CD8-positive, alpha-beta memory T cell (primary cell): ENCODE measurements around the gene NR1H4. TPM values are rescaled to one million over a fixed set of nuclear protein-coding genes. Genes with fewer than 3 reads are reported as not detected.

Source experiments
- CTCF ChIA-PET: fragments of 350-600 bp; sonication (Branson Sonifier 250); formaldehyde crosslinking; loops from one replicate; lab custom pipeline; 2021; ENCODE audit warnings: antibody characterized with exemption; lab: Charles Lee
- POLR2A ChIA-PET: fragments of 350-600 bp; sonication (Branson Sonifier 250); formaldehyde crosslinking; loops from one replicate; lab custom pipeline; 2021; ENCODE audit warnings: antibody characterized with exemption; lab: Charles Lee
- DNase-seq, 5 donors: peaks; one replicate each; pipeline versions ENCODE4 v3.0.0 to v3.0.0-alpha.2; 2020 to 2022; ENCODE audit warnings: mixed read lengths in 1 of 5
- H3K27ac ChIP-seq: one replicate; pipeline ENCODE4 v1.7.0; 2013; ENCODE audit warnings: low read depth, mild to moderate bottlenecking, low read length, moderate library complexity
- H3K27me3 ChIP-seq: 2 replicates; pipeline ENCODE4 v1.7.0; 2013; ENCODE audit warnings: low read length, mild to moderate bottlenecking; ENCODE audit not compliant: insufficient read depth, poor library complexity, severe bottlenecking
- H3K36me3 ChIP-seq: 2 replicates; pipeline ENCODE4 v1.7.0; 2013; ENCODE audit warnings: mild to moderate bottlenecking, low read length, moderate library complexity; ENCODE audit not compliant: insufficient read depth
- H3K4me1 ChIP-seq: 2 replicates; pipeline ENCODE4 v1.7.0; 2013; ENCODE audit warnings: mild to moderate bottlenecking, low read length, moderate library complexity; ENCODE audit not compliant: insufficient read depth
- H3K4me3 ChIP-seq: 2 replicates; pipeline ENCODE4 v1.7.0; 2013; ENCODE audit warnings: mild to moderate bottlenecking, low read length
- H3K9me3 ChIP-seq: 2 replicates; pipeline ENCODE4 v1.7.0; 2013; ENCODE audit warnings: mild to moderate bottlenecking, low read length
- H3K27ac Mint-ChIP-seq, 8 donors: one replicate each; pipeline ENCODE4 v1.8.0; 2020 to 2021; ENCODE audit warnings: mixed read lengths in 8 of 8, mild to moderate bottlenecking in 6 of 8, inconsistent platforms in 3 of 8, moderate library complexity in 3 of 8
- H3K27me3 Mint-ChIP-seq, 2 donors: one replicate each; pipeline ENCODE4 v1.8.0; 2020 to 2021; ENCODE audit warnings: mixed read lengths in 2 of 2, mild to moderate bottlenecking in 1 of 2, moderate library complexity in 1 of 2
- H3K36me3 Mint-ChIP-seq, 3 donors: one replicate each; pipeline ENCODE4 v1.8.0; 2020 to 2021; ENCODE audit warnings: mixed read lengths in 3 of 3, inconsistent platforms in 1 of 3, mild to moderate bottlenecking in 1 of 3
- H3K4me1 Mint-ChIP-seq, 3 donors: one replicate each; pipeline ENCODE4 v1.8.0; 2020 to 2021; ENCODE audit warnings: mixed read lengths in 3 of 3, inconsistent platforms in 1 of 3, mild to moderate bottlenecking in 1 of 3
- H3K4me3 Mint-ChIP-seq, 7 donors: one replicate each; pipeline ENCODE4 v1.8.0; 2020 to 2021; ENCODE audit warnings: mixed read lengths in 7 of 7, mild to moderate bottlenecking in 6 of 7, moderate library complexity in 4 of 7, inconsistent platforms in 2 of 7
- H3K9me3 Mint-ChIP-seq, 5 donors: one replicate each; pipeline ENCODE4 v1.8.0; 2020 to 2022; ENCODE audit warnings: mixed read lengths in 5 of 5, mild to moderate bottlenecking in 3 of 5, moderate library complexity in 2 of 5, inconsistent platforms in 1 of 5
- polyA plus RNA-seq: library from polyadenylated mRNA; unstranded; fragments of 300-500 nt; fragmentation: Illumina TruSeq; gene quantifications from one replicate; pipeline ENCODE4 v1.2.3, GENCODE V29; 2021
- total RNA-seq, 2 experiments: library from RNA; stranded (reverse); gene quantifications; one replicate each; pipeline ENCODE4 v1.2.3, GENCODE V29; 2021

Gene NR1H4
- total and polyA plus RNA-seq, 3 experiments from 2014 or later: not detected

- Histone ChIP-seq H3K4me3 (no peak overlapping the region), H3K27me3 (no peaks in the 10 kb centered on the region), H3K36me3 (no peaks in the 10 kb centered on the region), H3K27ac (no peak overlapping the region), H3K4me1 (no peaks in the 10 kb centered on the region), H3K9me3 (no peaks in the 10 kb centered on the region)
- no peak overlapping the region for H3K27ac Mint-ChIP-seq
- peaks cover under 1 to 7% of the 10 kb centered on the region in 2 donors for H3K27me3 Mint-ChIP-seq
- DNase-seq: no peak
- ChIA-PET CTCF (no interaction called here), POLR2A (no interaction called here)
- H3K4me3 Mint-ChIP-seq: no peak overlapping the region
- H3K4me1 Mint-ChIP-seq: no peaks in the 10 kb centered on the region
- no peaks in the 10 kb centered on the region for H3K9me3 Mint-ChIP-seq
- peaks cover 0 to 1% (median 0%) of the 10 kb centered on the region in 3 donors for H3K36me3 Mint-ChIP-seq
Measured at GRCh38 chr12:100503228-100503628, 29.6 kb downstream of the NR1H4 start.

GRCh38 chr12:100504804-100505203 is 31.1 kb downstream of the NR1H4 start:
- Mint-ChIP-seq H3K9me3 (no peaks in the 10 kb centered on the region), H3K27ac (no peak overlapping the region), H3K4me1 (no peaks in the 10 kb centered on the region), H3K4me3 (peak overlapping the region in 1 of 7 donors; percentile 66), H3K27me3 (peaks cover 2 to 7% of the 10 kb centered on the region in 2 donors), H3K36me3 (peaks cover 0 to 1% (median 0%) of the 10 kb centered on the region in 3 donors)
- no peak overlapping the region for H3K4me3 ChIP-seq
- no peak overlapping the region for H3K27ac ChIP-seq
- ChIA-PET POLR2A (no interaction called here), CTCF (no interaction called here)
- no peaks in the 10 kb centered on the region for H3K27me3 ChIP-seq
- no peaks in the 10 kb centered on the region for H3K4me1 ChIP-seq
- no peaks in the 10 kb centered on the region for H3K36me3 ChIP-seq
- DNase-seq: no peak
- H3K9me3 ChIP-seq: no peaks in the 10 kb centered on the region

- Mint-ChIP-seq H3K4me3 (no peak overlapping the region), H3K27me3 (peaks cover 2 to 3% of the 10 kb centered on the region in 2 donors), H3K36me3 (no peaks in the 10 kb centered on the region), H3K4me1 (no peaks in the 10 kb centered on the region), H3K9me3 (no peaks in the 10 kb centered on the region), H3K27ac (no peak overlapping the region)
- H3K27me3 ChIP-seq: no peaks in the 10 kb centered on the region
- no peak for DNase-seq
- no peak overlapping the region for H3K27ac ChIP-seq
- H3K9me3 ChIP-seq: no peaks in the 10 kb centered on the region
- POLR2A ChIA-PET: no interaction called here
- no peak overlapping the region for H3K4me3 ChIP-seq
- no peaks in the 10 kb centered on the region for H3K36me3 ChIP-seq
- H3K4me1 ChIP-seq: no peaks in the 10 kb centered on the region
- CTCF ChIA-PET: no interaction called here
Measured at GRCh38 chr12:100508751-100509150, 35.1 kb downstream of the NR1H4 start.

GRCh38 chr12:100512692-100513091 is 39.0 kb downstream of the NR1H4 start:
- no peak for DNase-seq
- ChIA-PET CTCF (no interaction called here), POLR2A (no interaction called here)
- H3K9me3 Mint-ChIP-seq: peaks cover 0 to 2% (median 0%) of the 10 kb centered on the region in 5 donors
- H3K4me3 ChIP-seq: no peak overlapping the region
- H3K27me3 ChIP-seq: no peaks in the 10 kb centered on the region
- H3K27ac Mint-ChIP-seq: no peak overlapping the region
- H3K36me3 Mint-ChIP-seq: no peaks in the 10 kb centered on the region
- H3K36me3 ChIP-seq: no peaks in the 10 kb centered on the region
- no peak overlapping the region for H3K4me3 Mint-ChIP-seq
- no peaks in the 10 kb centered on the region for H3K4me1 ChIP-seq
- no peaks in the 10 kb centered on the region for H3K9me3 ChIP-seq
- H3K4me1 Mint-ChIP-seq: no peaks in the 10 kb centered on the region
- peaks cover 2 to 5% of the 10 kb centered on the region in 2 donors for H3K27me3 Mint-ChIP-seq
- no peak overlapping the region for H3K27ac ChIP-seq

GRCh38 chr12:100515968-100516367 is 42.3 kb downstream of the NR1H4 start:
- H3K4me1 Mint-ChIP-seq: no peaks in the 10 kb centered on the region
- POLR2A ChIA-PET: no interaction called here
- no peaks in the 10 kb centered on the region for H3K4me1 ChIP-seq
- CTCF ChIA-PET: no interaction called here
- H3K27ac ChIP-seq: no peak overlapping the region
- no peaks in the 10 kb centered on the region for H3K36me3 ChIP-seq
- H3K9me3 ChIP-seq: no peaks in the 10 kb centered on the region
- peaks cover 0 to 2% (median 0%) of the 10 kb centered on the region in 5 donors for H3K9me3 Mint-ChIP-seq
- H3K27me3 ChIP-seq: no peaks in the 10 kb centered on the region
- peaks cover 1 to 5% of the 10 kb centered on the region in 2 donors for H3K27me3 Mint-ChIP-seq
- DNase-seq: no peak
- no peak overlapping the region for H3K27ac Mint-ChIP-seq
- no peaks in the 10 kb centered on the region for H3K36me3 Mint-ChIP-seq
- H3K4me3 Mint-ChIP-seq: no peak overlapping the region
- no peak overlapping the region for H3K4me3 ChIP-seq

- H3K9me3 Mint-ChIP-seq: peaks cover 0 to 2% (median 0%) of the 10 kb centered on the region in 5 donors
- no peaks in the 10 kb centered on the region for H3K36me3 Mint-ChIP-seq
- H3K27ac ChIP-seq: no peak overlapping the region
- CTCF ChIA-PET: no interaction called here
- H3K27me3 ChIP-seq: no peaks in the 10 kb centered on the region
- no peaks in the 10 kb centered on the region for H3K4me1 ChIP-seq
- H3K4me3 Mint-ChIP-seq: no peak overlapping the region
- no peak for DNase-seq
- no peaks in the 10 kb centered on the region for H3K9me3 ChIP-seq
- H3K4me1 Mint-ChIP-seq: no peaks in the 10 kb centered on the region
- H3K27me3 Mint-ChIP-seq: peaks cover 1 to 12% of the 10 kb centered on the region in 2 donors
- H3K4me3 ChIP-seq: no peak overlapping the region
- H3K36me3 ChIP-seq: no peaks in the 10 kb centered on the region
- H3K27ac Mint-ChIP-seq: no peak overlapping the region
- POLR2A ChIA-PET: no interaction called here
Measured at GRCh38 chr12:100518376-100518775, 44.7 kb downstream of the NR1H4 start.

- Histone ChIP-seq H3K4me3 (no peak overlapping the region), H3K9me3 (no peaks in the 10 kb centered on the region), H3K27me3 (no peaks in the 10 kb centered on the region), H3K36me3 (no peaks in the 10 kb centered on the region), H3K27ac (no peak overlapping the region), H3K4me1 (no peaks in the 10 kb centered on the region)
- peaks cover 0 to 5% (median 0%) of the 10 kb centered on the region in 5 donors for H3K9me3 Mint-ChIP-seq
- DNase-seq: no peak
- POLR2A ChIA-PET: no interaction called here
- CTCF ChIA-PET: interaction anchor here (0.6 kb wide), 1 partner anchor 36 kb away, joined by 3 read pairs; no protein-coding TSS in a partner anchor
- no peaks in the 10 kb centered on the region for H3K4me1 Mint-ChIP-seq
- H3K4me3 Mint-ChIP-seq: no peak overlapping the region
- no peaks in the 10 kb centered on the region for H3K36me3 Mint-ChIP-seq
- H3K27me3 Mint-ChIP-seq: peaks cover 1 to 12% of the 10 kb centered on the region in 2 donors
- no peak overlapping the region for H3K27ac Mint-ChIP-seq
Measured at GRCh38 chr12:100520048-100520769, 46.5 kb downstream of the NR1H4 start.

GRCh38 chr12:100521958-100522357 is 48.3 kb downstream of the NR1H4 start:
- no peaks in the 10 kb centered on the region for H3K36me3 Mint-ChIP-seq
- POLR2A ChIA-PET: no interaction called here
- CTCF ChIA-PET: no interaction called here
- H3K27me3 Mint-ChIP-seq: peaks cover 1 to 10% of the 10 kb centered on the region in 2 donors
- Histone ChIP-seq H3K27me3 (no peaks in the 10 kb centered on the region), H3K4me1 (no peaks in the 10 kb centered on the region), H3K27ac (no peak overlapping the region), H3K9me3 (no peaks in the 10 kb centered on the region), H3K36me3 (no peaks in the 10 kb centered on the region), H3K4me3 (no peak overlapping the region)
- DNase-seq: no peak
- no peak overlapping the region for H3K4me3 Mint-ChIP-seq
- no peaks in the 10 kb centered on the region for H3K4me1 Mint-ChIP-seq
- H3K27ac Mint-ChIP-seq: no peak overlapping the region
- H3K9me3 Mint-ChIP-seq: peaks cover 0 to 5% (median 0%) of the 10 kb centered on the region in 5 donors
